Globus pallidus (tissue), 1 donor: ENCODE data around the gene CFAP100.

Experiments used
- DNase-seq: peaks from one replicate; pipeline ENCODE4 v3.0.0-alpha.2; 2015; ENCODE audit warnings: low spot score

Gene CFAP100

GRCh38 chr3:126481808-126482502, 87.2 kb downstream of the CFAP100 start:
- DNase-seq, result no peak

GRCh38 chr3:126482503-126483255, 88.0 kb downstream of the CFAP100 start:
- no peak for DNase-seq

GRCh38 chr3:126483321-126483761, 88.6 kb downstream of the CFAP100 start:
- no peak for DNase-seq

- DNase-seq, result no peak
Observed at GRCh38 chr3:126484148-126484547, 89.4 kb downstream of the CFAP100 start.

GRCh38 chr3:126484662-126485061, 90.0 kb downstream of the CFAP100 start:
- DNase-seq, result no peak

- DNase-seq, result no peak
Observed at GRCh38 chr3:126485176-126485897, 90.6 kb downstream of the CFAP100 start.

GRCh38 chr3:126485956-126486355, 91.2 kb downstream of the CFAP100 start:
- no peak for DNase-seq
